ENCODE measurements around the gene HOXA3.

DNA sequence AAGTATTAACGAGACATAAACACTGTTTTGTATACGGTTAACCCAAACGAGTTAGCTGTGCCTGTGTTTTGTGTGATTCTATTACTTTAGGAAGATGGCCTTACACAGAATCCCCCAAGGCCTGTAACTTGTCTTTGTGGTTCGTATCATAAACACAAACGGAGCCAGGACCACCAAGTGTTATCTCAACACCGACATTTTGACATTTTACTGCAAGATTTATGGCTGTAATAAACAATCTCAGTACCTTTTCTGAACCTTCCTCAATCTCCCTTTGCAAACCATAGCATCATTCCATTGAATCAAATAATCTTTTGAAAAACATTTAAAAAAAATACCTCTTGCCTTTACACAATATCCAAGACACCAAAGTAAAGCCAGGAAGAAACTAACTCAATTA, 19.4 kb downstream of the HOXA3 start:
- TF ChIP-seq, protein P1, sequence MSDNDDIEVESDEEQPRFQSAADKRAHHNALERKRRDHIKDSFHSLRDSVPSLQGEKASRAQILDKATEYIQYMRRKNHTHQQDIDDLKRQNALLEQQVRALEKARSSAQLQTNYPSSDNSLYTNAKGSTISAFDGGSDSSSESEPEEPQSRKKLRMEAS (IDR thresholded peaks at IDR 0.05), result no peak
- TF ChIP-seq RAD21 (IDR thresholded peaks at IDR 0.05; ENCODE audit: low read depth), result no peak

All from HCT116 (cell line).